ENCODE data around the gene SEC22B. TPM values are rescaled to one million over a fixed set of nuclear protein-coding genes. Genes with fewer than 3 reads are reported as not detected.
"Not testable (repeated sequence)": the region's sequence is repeated elsewhere in the genome, so short reads cannot be mapped to it uniquely, and the experiment has no call there.

SEC22B gene
- total RNA-seq, 4 donors from 2014 or later, result 20.7 to 24.9 (median 22.4) TPM

- H3K27ac ChIP-seq (replicated peaks in 1 of 4); DNase-seq (ENCODE audit: extremely low spot score): not testable (repeated sequence)
Measured at GRCh38 chr1:120117371-120118177, 58.7 kb downstream of the SEC22B start.

GRCh38 chr1:120116094-120116493 is 60.2 kb downstream of the SEC22B start:
- H3K4me3 ChIP-seq; DNase-seq (ENCODE audit: extremely low spot score); H3K4me1 ChIP-seq; H3K9me3 ChIP-seq; intact Hi-C loops (cut with DNase I); H3K36me3 ChIP-seq; H3K27me3 ChIP-seq; H3K27ac ChIP-seq (replicated peaks in 1 of 4): not testable (repeated sequence)
- 98% methylated on average over 2 of the region's 2 CpGs for WGBS

More at GRCh38 chr1:120117371-120118177, 58.7 kb downstream of the SEC22B start:
- H3K9me3 ChIP-seq; H3K4me1 ChIP-seq; H3K27me3 ChIP-seq; H3K36me3 ChIP-seq; H3K4me3 ChIP-seq; intact Hi-C loops (cut with DNase I): not testable (repeated sequence)
- 43% methylated on average over 2 of the region's 4 CpGs for WGBS

- H3K36me3 ChIP-seq; H3K4me1 ChIP-seq; H3K4me3 ChIP-seq; intact Hi-C loops (cut with DNase I); H3K9me3 ChIP-seq; H3K27ac ChIP-seq (replicated peaks in 1 of 4); H3K27me3 ChIP-seq; DNase-seq (ENCODE audit: extremely low spot score): not testable (repeated sequence)
- WGBS, result no CpG with 5 or more reads among the region's 3 CpGs
Measured at GRCh38 chr1:120113134-120113533, 63.2 kb downstream of the SEC22B start.

GRCh38 chr1:120112212-120112611 is 64.1 kb downstream of the SEC22B start:
- intact Hi-C loops (cut with DNase I), result not testable (repeated sequence)
- 94% methylated on average over 5 of the region's 5 CpGs for WGBS

GRCh38 chr1:120111771-120112170 is 64.5 kb downstream of the SEC22B start:
- intact Hi-C loops (cut with DNase I); DNase-seq (ENCODE audit: extremely low spot score); H3K9me3 ChIP-seq; H3K36me3 ChIP-seq; H3K27me3 ChIP-seq; H3K4me1 ChIP-seq; H3K4me3 ChIP-seq; H3K27ac ChIP-seq (replicated peaks in 1 of 4): not testable (repeated sequence)
- no CpG with 5 or more reads among the region's 3 CpGs for WGBS

More at GRCh38 chr1:120112212-120112611, 64.1 kb downstream of the SEC22B start:
- not testable (repeated sequence) for H3K27ac ChIP-seq (replicated peaks in 1 of 4); DNase-seq (ENCODE audit: extremely low spot score); H3K27me3 ChIP-seq; H3K9me3 ChIP-seq; H3K36me3 ChIP-seq; H3K4me3 ChIP-seq; H3K4me1 ChIP-seq

- H3K36me3 ChIP-seq; H3K4me1 ChIP-seq; H3K27me3 ChIP-seq; H3K27ac ChIP-seq (replicated peaks in 1 of 4); intact Hi-C loops (cut with DNase I); H3K4me3 ChIP-seq; DNase-seq (ENCODE audit: extremely low spot score); H3K9me3 ChIP-seq: not testable (repeated sequence)
- 100% methylated on average over 1 of the region's 2 CpGs for WGBS
Measured at GRCh38 chr1:120111008-120111407, 65.3 kb downstream of the SEC22B start.

- H3K36me3 ChIP-seq; H3K9me3 ChIP-seq; DNase-seq (ENCODE audit: extremely low spot score); H3K4me3 ChIP-seq; H3K4me1 ChIP-seq; intact Hi-C loops (cut with DNase I); H3K27ac ChIP-seq (replicated peaks in 1 of 4); H3K27me3 ChIP-seq: not testable (repeated sequence)
- 96% methylated on average over 7 of the region's 9 CpGs for WGBS
Measured at GRCh38 chr1:120109656-120110055, 66.7 kb downstream of the SEC22B start.

GRCh38 chr1:120109180-120109579 is 67.1 kb downstream of the SEC22B start:
- DNase-seq (ENCODE audit: extremely low spot score); H3K27ac ChIP-seq (replicated peaks in 1 of 4); intact Hi-C loops (cut with DNase I); H3K4me3 ChIP-seq; H3K4me1 ChIP-seq; H3K36me3 ChIP-seq; H3K27me3 ChIP-seq; H3K9me3 ChIP-seq: not testable (repeated sequence)
- WGBS, result 92% methylated on average over 9 of the region's 10 CpGs

- H3K27ac ChIP-seq (replicated peaks in 1 of 4); H3K36me3 ChIP-seq; H3K27me3 ChIP-seq; intact Hi-C loops (cut with DNase I); H3K4me3 ChIP-seq; H3K9me3 ChIP-seq; DNase-seq (ENCODE audit: extremely low spot score); H3K4me1 ChIP-seq: not testable (repeated sequence)
- 85% methylated on average over 1 of the region's 2 CpGs for WGBS
Measured at GRCh38 chr1:120105288-120105687, 71.0 kb downstream of the SEC22B start.

- intact Hi-C loops (cut with DNase I); DNase-seq (ENCODE audit: extremely low spot score); H3K27ac ChIP-seq (replicated peaks in 1 of 4); H3K36me3 ChIP-seq; H3K4me1 ChIP-seq; H3K27me3 ChIP-seq; H3K4me3 ChIP-seq; H3K9me3 ChIP-seq: not testable (repeated sequence)
- WGBS, result no CpG with 5 or more reads among the region's 3 CpGs
Measured at GRCh38 chr1:120103768-120104167, 72.6 kb downstream of the SEC22B start.

GRCh38 chr1:120101593-120101992 is 74.7 kb downstream of the SEC22B start:
- intact Hi-C loops (cut with DNase I); H3K9me3 ChIP-seq; H3K4me1 ChIP-seq; H3K36me3 ChIP-seq; DNase-seq (ENCODE audit: extremely low spot score); H3K27ac ChIP-seq (replicated peaks in 1 of 4); H3K4me3 ChIP-seq; H3K27me3 ChIP-seq: not testable (repeated sequence)
- WGBS, result 60% methylated on average over 1 of the region's 1 CpG
